Nephron progenitor cell (in vitro differentiated cells): ENCODE measurements around the gene KDM3A.
A peak's percentile ranks its signal among the peaks of the same experiment; 100 is the strongest.

ENCODE experiments used
- DNase-seq: peaks from one replicate; pipeline ENCODE4 v3.0.0; 2021
- H3K27ac Mint-ChIP-seq: 2 replicates; pipeline ENCODE4 v1.8.0; 2021; ENCODE audit warnings: mild to moderate bottlenecking, moderate library complexity, mixed read lengths
- H3K27me3 Mint-ChIP-seq: 2 replicates; pipeline ENCODE4 v1.8.0; 2021; ENCODE audit warnings: mild to moderate bottlenecking, low read depth, mixed read lengths; ENCODE audit not compliant: poor library complexity
- H3K36me3 Mint-ChIP-seq: 2 replicates; pipeline ENCODE4 v1.8.0; 2021; ENCODE audit warnings: low read depth, mixed read lengths
- H3K4me1 Mint-ChIP-seq: 2 replicates; pipeline ENCODE4 v1.8.0; 2021; ENCODE audit warnings: mixed read lengths
- H3K4me3 Mint-ChIP-seq: 2 replicates; pipeline ENCODE4 v1.8.0; 2021; ENCODE audit warnings: mild to moderate bottlenecking, moderate library complexity, mixed read lengths
- H3K9me3 Mint-ChIP-seq: 2 replicates; pipeline ENCODE4 v1.8.0; 2021; ENCODE audit warnings: mild to moderate bottlenecking, moderate library complexity, mixed read lengths
- TF ChIP-seq, protein P1 (sequence below): fragments of 200-600 bp; sonication (generic); IDR thresholded peaks from 2 replicates; pipeline ENCODE4 v1.5.0; 2021; ENCODE audit warnings: antibody characterized with exemption

Gene KDM3A

DNA sequence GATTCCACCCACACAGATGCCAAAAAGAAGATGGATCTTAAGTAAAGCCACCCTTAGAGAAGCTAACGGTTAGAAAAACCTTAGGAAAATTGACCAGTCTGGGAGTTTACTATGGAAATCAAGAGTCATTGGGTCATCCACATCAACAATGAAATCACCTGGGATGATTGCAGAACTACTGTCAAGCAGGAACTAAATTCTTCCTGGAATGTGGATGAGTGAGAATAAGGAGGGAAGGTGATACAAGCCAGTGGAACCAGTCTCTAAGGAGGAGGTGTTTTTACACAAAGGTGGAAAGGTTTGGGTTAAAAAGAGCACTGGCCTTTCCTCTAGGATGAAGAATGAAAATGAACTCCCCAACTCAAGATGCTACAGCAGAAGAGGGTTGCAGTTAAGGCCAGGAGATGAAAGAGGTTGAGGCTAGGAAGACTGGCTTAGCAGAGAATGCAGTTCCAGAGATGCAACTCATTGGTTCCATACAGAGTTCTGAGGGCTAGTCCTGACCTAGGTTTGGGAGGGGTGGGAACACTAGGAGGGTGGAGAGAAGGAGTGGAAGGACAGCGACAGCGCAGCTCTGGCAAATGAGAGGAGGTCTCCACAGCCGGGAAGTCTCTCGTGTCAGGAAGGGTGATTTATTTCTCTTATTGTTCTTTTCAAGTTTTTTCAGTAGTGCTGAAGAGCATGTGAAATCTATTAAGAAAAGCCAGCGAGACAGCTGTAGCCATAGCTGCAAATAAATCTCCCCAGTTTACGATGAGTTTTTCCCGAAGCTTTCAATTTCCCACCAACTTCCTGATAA, 27.7 kb upstream of the KDM3A start:
- peaks cover 29% of the 10 kb centered on the region for H3K4me1 Mint-ChIP-seq
- H3K27ac Mint-ChIP-seq: peak overlapping the region; percentile 23
- H3K4me3 Mint-ChIP-seq: peak overlapping the region; percentile 64
- peak; percentile 26 for DNase-seq
- peaks cover 11% of the 10 kb centered on the region for H3K27me3 Mint-ChIP-seq
- H3K9me3 Mint-ChIP-seq: peaks cover 28% of the 10 kb centered on the region
- H3K36me3 Mint-ChIP-seq: peaks cover 4% of the 10 kb centered on the region
- TF ChIP-seq, protein P1, sequence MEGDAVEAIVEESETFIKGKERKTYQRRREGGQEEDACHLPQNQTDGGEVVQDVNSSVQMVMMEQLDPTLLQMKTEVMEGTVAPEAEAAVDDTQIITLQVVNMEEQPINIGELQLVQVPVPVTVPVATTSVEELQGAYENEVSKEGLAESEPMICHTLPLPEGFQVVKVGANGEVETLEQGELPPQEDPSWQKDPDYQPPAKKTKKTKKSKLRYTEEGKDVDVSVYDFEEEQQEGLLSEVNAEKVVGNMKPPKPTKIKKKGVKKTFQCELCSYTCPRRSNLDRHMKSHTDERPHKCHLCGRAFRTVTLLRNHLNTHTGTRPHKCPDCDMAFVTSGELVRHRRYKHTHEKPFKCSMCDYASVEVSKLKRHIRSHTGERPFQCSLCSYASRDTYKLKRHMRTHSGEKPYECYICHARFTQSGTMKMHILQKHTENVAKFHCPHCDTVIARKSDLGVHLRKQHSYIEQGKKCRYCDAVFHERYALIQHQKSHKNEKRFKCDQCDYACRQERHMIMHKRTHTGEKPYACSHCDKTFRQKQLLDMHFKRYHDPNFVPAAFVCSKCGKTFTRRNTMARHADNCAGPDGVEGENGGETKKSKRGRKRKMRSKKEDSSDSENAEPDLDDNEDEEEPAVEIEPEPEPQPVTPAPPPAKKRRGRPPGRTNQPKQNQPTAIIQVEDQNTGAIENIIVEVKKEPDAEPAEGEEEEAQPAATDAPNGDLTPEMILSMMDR: no peak

DNA sequence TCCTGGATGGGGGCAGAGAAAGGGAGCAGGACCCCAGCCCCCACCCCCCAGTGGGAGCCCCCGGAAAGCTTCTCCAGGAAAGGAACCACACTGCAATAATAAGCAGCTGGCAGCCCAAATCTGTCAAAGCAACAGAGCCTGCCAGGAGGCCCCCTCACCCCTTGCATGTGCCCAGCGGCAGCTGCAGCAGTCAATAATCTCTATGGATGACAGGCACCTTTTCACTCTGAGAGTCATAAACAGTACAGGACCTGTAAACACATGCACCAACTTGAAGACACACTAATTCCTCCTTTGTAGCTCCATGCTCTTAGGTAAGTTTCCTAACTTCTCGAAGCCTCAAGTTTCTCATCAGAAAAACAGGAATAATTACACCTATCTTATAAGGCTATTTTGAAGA, 26.2 kb upstream of the KDM3A start:
- no peak overlapping the region for H3K27ac Mint-ChIP-seq
- peaks cover 20% of the 10 kb centered on the region for H3K9me3 Mint-ChIP-seq
- peak; percentile 24 for DNase-seq
- H3K36me3 Mint-ChIP-seq: peaks cover 4% of the 10 kb centered on the region
- H3K4me1 Mint-ChIP-seq: peaks cover 29% of the 10 kb centered on the region
- H3K4me3 Mint-ChIP-seq: no peak overlapping the region
- TF ChIP-seq, protein P1: no peak
- peaks cover 4% of the 10 kb centered on the region for H3K27me3 Mint-ChIP-seq

DNA sequence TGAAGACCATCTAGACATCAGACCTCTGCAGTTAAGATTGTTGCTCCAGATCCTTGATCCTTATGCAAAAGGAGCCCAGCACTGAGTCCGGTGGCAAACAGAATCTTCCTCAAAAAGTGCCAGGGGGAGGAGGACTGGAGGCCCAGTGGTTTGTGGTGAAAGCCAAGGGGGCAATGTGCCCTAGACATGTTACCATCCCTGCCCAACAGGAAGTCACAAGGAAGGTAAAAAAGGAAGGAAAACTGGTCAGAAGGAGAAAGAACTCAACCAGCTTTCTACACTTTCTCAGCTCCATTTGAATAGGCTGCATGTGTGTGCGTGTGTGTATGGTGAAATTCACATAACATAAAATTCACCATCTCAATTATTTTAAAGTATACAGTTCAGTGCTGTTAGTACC, 25.0 kb upstream of the KDM3A start:
- Mint-ChIP-seq H3K36me3 (peaks cover 4% of the 10 kb centered on the region), H3K27me3 (peaks cover 4% of the 10 kb centered on the region), H3K4me1 (peaks cover 29% of the 10 kb centered on the region), H3K9me3 (peaks cover 14% of the 10 kb centered on the region), H3K4me3 (no peak overlapping the region), H3K27ac (no peak overlapping the region)
- DNase-seq: no peak
- TF ChIP-seq, protein P1: no peak

DNA sequence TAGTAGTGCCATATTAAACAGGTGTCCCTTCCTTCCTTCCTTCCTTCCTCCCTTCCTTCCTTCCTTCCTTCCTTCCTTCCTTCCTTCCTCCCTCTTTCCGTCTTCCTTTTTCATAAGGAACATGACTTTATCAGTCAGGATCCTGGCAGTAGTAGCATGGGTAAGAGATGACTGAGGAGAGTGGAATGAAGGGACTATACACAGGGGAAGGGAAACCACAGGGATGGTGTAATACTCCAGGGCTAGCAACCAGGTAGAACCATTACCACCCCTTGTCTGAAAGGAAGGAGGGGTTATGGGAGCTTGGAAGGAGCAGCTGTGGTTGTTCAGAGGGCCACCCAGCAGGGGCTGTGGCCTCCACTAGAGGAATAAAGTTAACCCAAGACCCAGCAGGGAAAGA, 23.2 kb upstream of the KDM3A start:
- peaks cover under 1% of the 10 kb centered on the region for H3K36me3 Mint-ChIP-seq
- DNase-seq: no peak
- no peak overlapping the region for H3K27ac Mint-ChIP-seq
- H3K4me3 Mint-ChIP-seq: no peak overlapping the region
- TF ChIP-seq, protein P1: no peak
- H3K27me3 Mint-ChIP-seq: peaks cover 4% of the 10 kb centered on the region
- peaks cover 29% of the 10 kb centered on the region for H3K4me1 Mint-ChIP-seq
- H3K9me3 Mint-ChIP-seq: peaks cover 9% of the 10 kb centered on the region

DNA sequence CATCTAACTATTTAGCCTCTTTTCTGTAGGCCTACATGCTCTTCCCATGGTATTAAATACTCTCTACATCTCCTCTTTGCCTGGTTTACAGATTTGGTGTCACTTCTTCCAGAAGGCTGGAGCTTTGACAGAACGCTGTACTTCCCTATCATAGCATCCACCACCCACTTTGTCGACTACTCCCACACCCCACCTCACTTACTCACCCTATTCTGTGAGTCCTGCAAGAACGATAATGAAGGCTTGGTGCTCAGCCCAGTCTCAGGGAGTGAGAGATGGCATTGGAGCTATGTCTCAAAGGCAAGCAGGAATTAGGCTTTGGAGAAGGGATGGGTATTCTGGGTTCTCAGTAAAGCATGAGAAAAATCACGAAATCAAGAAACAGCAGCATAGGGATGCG, 20.3 kb upstream of the KDM3A start:
- Mint-ChIP-seq H3K27me3 (peaks cover 14% of the 10 kb centered on the region), H3K9me3 (peaks cover 10% of the 10 kb centered on the region), H3K4me1 (peaks cover under 1% of the 10 kb centered on the region), H3K36me3 (no peaks in the 10 kb centered on the region), H3K27ac (no peak overlapping the region), H3K4me3 (no peak overlapping the region)
- DNase-seq: no peak
- TF ChIP-seq, protein P1: no peak

DNA sequence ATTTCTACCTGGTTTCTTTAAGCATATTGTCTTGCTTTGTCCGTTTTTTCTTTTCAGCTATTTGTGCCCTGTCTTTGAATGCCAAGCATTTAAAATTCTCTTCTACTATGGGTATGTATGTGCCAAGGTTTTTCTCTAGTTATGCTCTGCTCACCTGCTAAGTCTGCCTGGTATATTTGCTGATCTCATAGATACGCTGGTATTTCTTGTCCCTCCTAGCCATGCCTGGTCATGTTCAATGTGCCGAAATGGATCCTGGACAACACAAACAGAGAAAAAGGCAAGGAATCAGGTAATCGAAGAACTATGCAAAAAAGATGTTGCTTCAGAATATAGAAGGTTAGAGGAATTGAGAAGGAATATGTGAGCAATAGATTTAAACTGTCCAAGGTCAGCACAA, 14.9 kb upstream of the KDM3A start:
- H3K9me3 Mint-ChIP-seq: peaks cover 25% of the 10 kb centered on the region
- peaks cover 5% of the 10 kb centered on the region for H3K4me1 Mint-ChIP-seq
- DNase-seq: no peak
- peaks cover 14% of the 10 kb centered on the region for H3K27me3 Mint-ChIP-seq
- H3K27ac Mint-ChIP-seq: no peak overlapping the region
- TF ChIP-seq, protein P1: no peak
- H3K36me3 Mint-ChIP-seq: no peaks in the 10 kb centered on the region
- no peak overlapping the region for H3K4me3 Mint-ChIP-seq
